Gastrocnemius medialis (tissue), 4 donors: ENCODE data around the gene DIP2C.

Experiments used
- POLR2A ChIP-seq, 2 donors: fragments of 450-650 bp; IDR thresholded peaks; one replicate each; pipeline ENCODE4 v1.6.1; 2017; ENCODE audit warnings: antibody characterized with exemption in 2 of 2, mild to moderate bottlenecking in 2 of 2, moderate library complexity in 2 of 2
- TF ChIP-seq, protein P1 (sequence below), 5 experiments: fragments of 450-650 bp in 3 of 5; fragments of 200-600 bp in 2 of 5; sonication (generic) in 2 of 5; IDR thresholded peaks in 4 of 5; conservative IDR thresholded peaks in 1 of 5; 1 replicate in 4 of 5; 2 replicates in 1 of 5; pipeline ENCODE4 v1.5.1; 2016 to 2019; ENCODE audit warnings: antibody characterized with exemption in 5 of 5, mild to moderate bottlenecking in 3 of 5, moderate library complexity in 3 of 5

GRCh38 chr10:489330-489729 is 200.1 kb downstream of the DIP2C start:
- TF ChIP-seq, protein P1, sequence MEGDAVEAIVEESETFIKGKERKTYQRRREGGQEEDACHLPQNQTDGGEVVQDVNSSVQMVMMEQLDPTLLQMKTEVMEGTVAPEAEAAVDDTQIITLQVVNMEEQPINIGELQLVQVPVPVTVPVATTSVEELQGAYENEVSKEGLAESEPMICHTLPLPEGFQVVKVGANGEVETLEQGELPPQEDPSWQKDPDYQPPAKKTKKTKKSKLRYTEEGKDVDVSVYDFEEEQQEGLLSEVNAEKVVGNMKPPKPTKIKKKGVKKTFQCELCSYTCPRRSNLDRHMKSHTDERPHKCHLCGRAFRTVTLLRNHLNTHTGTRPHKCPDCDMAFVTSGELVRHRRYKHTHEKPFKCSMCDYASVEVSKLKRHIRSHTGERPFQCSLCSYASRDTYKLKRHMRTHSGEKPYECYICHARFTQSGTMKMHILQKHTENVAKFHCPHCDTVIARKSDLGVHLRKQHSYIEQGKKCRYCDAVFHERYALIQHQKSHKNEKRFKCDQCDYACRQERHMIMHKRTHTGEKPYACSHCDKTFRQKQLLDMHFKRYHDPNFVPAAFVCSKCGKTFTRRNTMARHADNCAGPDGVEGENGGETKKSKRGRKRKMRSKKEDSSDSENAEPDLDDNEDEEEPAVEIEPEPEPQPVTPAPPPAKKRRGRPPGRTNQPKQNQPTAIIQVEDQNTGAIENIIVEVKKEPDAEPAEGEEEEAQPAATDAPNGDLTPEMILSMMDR (IDR thresholded peaks at IDR 0.05 in 4 of 5, conservative IDR thresholded peaks at IDR 0.05 in 1 of 5), result no peak
- no peak for TF ChIP-seq POLR2A (IDR thresholded peaks at IDR 0.05)
